Fibroblast of villous mesenchyme (primary cell): Measurements from ENCODE around the gene ADD1. TPM values are rescaled to one million over a fixed set of nuclear protein-coding genes. Genes with fewer than 3 reads are reported as not detected.

Experiments
- DNase-seq: peaks from one replicate; pipeline ENCODE4 v3.0.0-alpha.2; 2010; ENCODE audit warnings: low read depth
- H3K4me3 ChIP-seq: 2 replicates; pipeline ENCODE4 v1.5.1; 2011; ENCODE audit warnings: low read depth, mild to moderate bottlenecking, low read length
- total RNA-seq: library from RNA; depleted of rRNA; stranded (reverse); fragments of >200 nt; gene quantifications from 2 replicates; pipeline ENCODE4 v1.2.3, GENCODE V29; 2012
- TF ChIP-seq, protein P1 (sequence below): IDR thresholded peaks from 2 replicates; pipeline ENCODE4 v1.5.1; 2012; ENCODE audit warnings: low read depth, mild to moderate bottlenecking, low read length; ENCODE audit not compliant: insufficient read depth

The ADD1 gene
- total RNA-seq, 1 donor = 212 TPM

DNA sequence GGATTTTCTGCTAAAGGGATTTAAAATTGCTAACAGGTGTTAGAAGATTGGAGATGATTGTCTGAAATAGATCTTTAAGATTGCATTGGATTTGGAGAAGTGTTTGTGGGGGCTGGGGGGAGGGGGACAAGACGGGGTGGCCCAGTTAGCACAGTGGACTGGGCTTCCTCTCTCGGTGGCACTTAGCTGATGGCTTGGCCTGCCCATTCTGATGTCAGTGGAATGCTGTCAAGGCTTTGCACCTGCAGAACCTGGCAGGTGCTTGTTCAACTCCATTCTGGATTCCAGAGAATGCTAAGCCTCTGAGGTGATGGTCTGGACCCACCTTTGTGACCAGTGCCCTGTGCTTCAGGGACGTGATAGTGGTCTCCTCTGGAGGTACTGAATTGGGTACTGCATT is 43.7 kb downstream of the ADD1 start:
- H3K4me3 ChIP-seq = no peak overlapping the region
- TF ChIP-seq, protein P1, sequence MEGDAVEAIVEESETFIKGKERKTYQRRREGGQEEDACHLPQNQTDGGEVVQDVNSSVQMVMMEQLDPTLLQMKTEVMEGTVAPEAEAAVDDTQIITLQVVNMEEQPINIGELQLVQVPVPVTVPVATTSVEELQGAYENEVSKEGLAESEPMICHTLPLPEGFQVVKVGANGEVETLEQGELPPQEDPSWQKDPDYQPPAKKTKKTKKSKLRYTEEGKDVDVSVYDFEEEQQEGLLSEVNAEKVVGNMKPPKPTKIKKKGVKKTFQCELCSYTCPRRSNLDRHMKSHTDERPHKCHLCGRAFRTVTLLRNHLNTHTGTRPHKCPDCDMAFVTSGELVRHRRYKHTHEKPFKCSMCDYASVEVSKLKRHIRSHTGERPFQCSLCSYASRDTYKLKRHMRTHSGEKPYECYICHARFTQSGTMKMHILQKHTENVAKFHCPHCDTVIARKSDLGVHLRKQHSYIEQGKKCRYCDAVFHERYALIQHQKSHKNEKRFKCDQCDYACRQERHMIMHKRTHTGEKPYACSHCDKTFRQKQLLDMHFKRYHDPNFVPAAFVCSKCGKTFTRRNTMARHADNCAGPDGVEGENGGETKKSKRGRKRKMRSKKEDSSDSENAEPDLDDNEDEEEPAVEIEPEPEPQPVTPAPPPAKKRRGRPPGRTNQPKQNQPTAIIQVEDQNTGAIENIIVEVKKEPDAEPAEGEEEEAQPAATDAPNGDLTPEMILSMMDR = no peak
- no peak for DNase-seq

DNA sequence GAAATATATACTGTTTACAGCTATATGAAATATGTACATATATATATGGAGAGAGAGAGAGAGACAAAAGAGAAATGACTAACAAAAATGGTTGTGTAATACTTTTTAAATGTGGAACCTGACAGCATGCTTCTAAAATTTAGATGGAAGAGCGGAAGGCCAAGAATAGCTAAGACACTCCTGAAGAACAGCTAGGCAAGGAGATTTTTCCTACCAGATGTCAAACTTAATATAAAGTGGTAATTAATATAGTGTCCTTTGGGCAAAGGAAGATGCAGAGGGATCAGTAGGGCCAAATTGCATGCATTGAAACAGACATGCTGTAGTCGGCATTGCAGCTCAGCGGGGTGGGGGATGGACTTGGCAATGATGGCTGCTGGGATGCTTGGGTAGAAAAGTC is 45.2 kb downstream of the ADD1 start:
- DNase-seq = no peak
- TF ChIP-seq, protein P1 = no peak
- no peak overlapping the region for H3K4me3 ChIP-seq

DNA sequence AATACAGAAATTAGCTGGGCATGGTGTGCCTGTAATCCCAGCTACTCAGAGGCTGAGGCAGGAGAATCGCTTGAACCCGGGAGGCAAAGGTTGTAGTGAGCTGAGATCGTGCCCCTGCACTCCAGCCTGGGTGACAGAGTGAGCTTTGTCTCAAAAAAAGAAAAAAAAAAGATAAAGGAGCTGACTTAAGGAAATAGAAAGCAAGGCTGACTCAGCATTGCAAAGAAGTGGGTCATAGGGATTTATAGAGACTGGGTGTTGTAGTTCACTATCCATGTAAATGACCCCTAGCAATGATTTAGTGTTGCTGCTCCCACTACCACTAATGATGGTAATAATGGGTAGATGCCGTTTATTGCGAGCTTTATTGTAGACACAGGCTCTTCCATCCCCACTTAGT is 47.6 kb downstream of the ADD1 start:
- peak; percentile 76 for DNase-seq
- H3K4me3 ChIP-seq = no peak overlapping the region
- TF ChIP-seq, protein P1 = no peak

DNA sequence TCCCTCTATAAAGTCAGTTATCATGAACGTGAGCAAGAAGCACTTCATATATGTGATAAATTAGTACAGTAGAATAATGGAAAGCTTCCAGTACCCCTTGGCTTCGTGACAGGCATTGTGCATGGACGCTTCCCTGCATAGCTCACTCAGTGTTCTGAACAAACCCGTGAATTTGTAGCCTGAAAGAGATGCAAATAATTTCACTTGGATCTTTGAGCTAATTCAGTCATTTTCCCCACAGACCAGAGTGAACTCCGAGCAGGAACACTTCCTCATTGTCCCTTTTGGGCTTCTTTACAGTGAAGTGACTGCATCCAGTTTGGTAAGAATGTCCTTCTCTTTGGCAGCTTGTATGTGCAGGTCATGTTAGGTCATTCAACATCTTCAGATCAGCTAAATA is 50.1 kb downstream of the ADD1 start:
- TF ChIP-seq, protein P1 = no peak
- no peak for DNase-seq
- no peak overlapping the region for H3K4me3 ChIP-seq

DNA sequence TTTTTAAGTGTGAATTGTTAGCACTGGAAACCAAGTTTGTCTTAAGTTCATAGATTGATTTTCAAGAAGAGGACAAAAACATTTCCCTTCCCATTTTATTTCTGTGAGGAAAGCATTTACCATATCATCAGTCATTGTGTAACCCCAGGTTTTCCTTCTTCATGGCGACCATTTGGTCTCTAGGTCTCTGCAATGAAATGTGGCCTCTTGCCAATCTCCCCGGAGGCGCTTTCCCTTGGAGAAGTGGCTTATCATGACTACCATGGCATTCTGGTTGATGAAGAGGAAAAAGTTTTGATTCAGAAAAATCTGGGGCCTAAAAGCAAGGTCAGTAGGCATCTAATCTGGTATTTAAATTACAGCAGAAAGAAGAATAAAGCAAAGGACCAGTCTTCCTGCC is 54.4 kb downstream of the ADD1 start:
- TF ChIP-seq, protein P1 = no peak
- H3K4me3 ChIP-seq = no peak overlapping the region
- DNase-seq = no peak

DNA sequence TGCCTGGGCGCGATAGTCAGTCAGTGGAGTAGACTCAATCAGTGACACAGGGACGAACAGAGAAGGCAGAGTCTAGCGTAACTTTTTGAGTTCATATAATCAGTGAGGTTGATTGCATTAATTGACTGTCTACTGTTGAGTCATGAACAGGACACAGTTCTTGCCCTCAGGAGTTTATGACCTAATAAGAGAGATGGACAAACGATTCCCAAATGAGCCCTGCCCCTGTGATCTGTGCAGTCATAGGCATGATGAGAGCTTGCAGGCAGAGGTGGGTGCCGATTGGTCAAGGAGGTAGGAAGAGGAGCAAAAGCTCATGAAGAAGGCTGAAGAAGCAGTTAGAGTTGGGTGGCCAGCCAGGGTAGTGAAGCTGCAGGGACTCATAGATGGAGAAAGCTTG is 57.1 kb downstream of the ADD1 start:
- TF ChIP-seq, protein P1 = no peak
- H3K4me3 ChIP-seq = no peak overlapping the region
- DNase-seq = no peak

DNA sequence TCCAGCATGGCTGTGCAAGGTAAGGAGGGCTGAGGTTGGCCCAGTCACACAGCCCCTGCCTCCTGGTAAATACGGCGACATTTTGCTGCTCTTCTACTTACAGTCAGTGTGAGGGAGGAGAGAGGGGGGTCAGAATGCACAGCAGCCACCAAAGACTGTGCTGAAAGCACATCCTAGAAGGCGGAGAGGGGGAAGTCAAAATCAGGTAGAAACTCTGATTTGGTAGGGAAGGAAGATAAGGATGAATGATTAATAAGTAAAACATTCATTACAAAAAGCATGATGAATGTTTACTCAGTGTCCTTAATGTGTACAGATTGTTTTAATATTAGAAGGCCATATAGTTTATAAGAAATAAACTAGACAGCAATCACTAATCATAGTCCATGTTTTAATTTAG is 57.5 kb downstream of the ADD1 start:
- TF ChIP-seq, protein P1 = no peak
- DNase-seq = no peak
- no peak overlapping the region for H3K4me3 ChIP-seq
